SU-DHL-6 (cell line): ENCODE data around the gene ERBB2.

ENCODE experiments used
- H2AFZ ChIP-seq: fragments of 200-600 bp; sonication (generic); 2 replicates; pipeline ENCODE4 v1.6.1; 2014; ENCODE audit warnings: low read depth, mild to moderate bottlenecking, moderate library complexity, mixed read lengths, antibody characterized with exemption, low read length; ENCODE audit not compliant: severe bottlenecking
- H3F3A ChIP-seq: fragments of 200-600 bp; shearing (Covaris generic); 2 replicates; pipeline ENCODE4 v1.6.0; 2016; ENCODE audit warnings: antibody characterized with exemption, mild to moderate bottlenecking; ENCODE audit not compliant: insufficient read depth
- H3K27ac ChIP-seq: fragments of 200-600 bp; sonication (generic); 2 replicates; pipeline ENCODE4 v1.5.1; 2016; ENCODE audit warnings: low read depth, mild to moderate bottlenecking, low read length, moderate library complexity, mixed read lengths
- H3K27me3 ChIP-seq: fragments of 200-600 bp; sonication (generic), shearing (Covaris generic); 2 replicates; pipeline ENCODE4 v1.6.0; 2014; ENCODE audit warnings: mild to moderate bottlenecking, low read length
- H3K36me3 ChIP-seq: fragments of 200-600 bp; sonication (generic); 2 replicates; pipeline ENCODE4 v1.6.1; 2014; ENCODE audit warnings: mild to moderate bottlenecking, low read length, mixed read lengths
- H3K4me2 ChIP-seq: fragments of 300-600, 200-600 bp; shearing (Covaris generic), sonication (generic); 2 replicates; pipeline ENCODE4 v1.6.0; 2014; ENCODE audit warnings: low read length, low read depth, mild to moderate bottlenecking; ENCODE audit not compliant: poor library complexity, severe bottlenecking
- H3K4me3 ChIP-seq: fragments of 200-600 bp; sonication (generic); 2 replicates; pipeline ENCODE4 v1.5.1; 2014; ENCODE audit warnings: antibody characterized with exemption, low read length, mild to moderate bottlenecking, mixed read lengths; ENCODE audit not compliant: insufficient read depth, poor library complexity, severe bottlenecking
- H3K79me2 ChIP-seq: fragments of 200-600 bp; sonication (generic); 2 replicates; pipeline ENCODE4 v1.6.1; 2014; ENCODE audit warnings: mild to moderate bottlenecking, low read length, moderate library complexity; ENCODE audit not compliant: insufficient read depth
- H3K9ac ChIP-seq: fragments of 200-600 bp; sonication (generic); 2 replicates; pipeline ENCODE4 v1.7.0; 2014; ENCODE audit warnings: mild to moderate bottlenecking, low read length
- H3K9me2 ChIP-seq: fragments of 200-600 bp; sonication (generic); replicated peaks from 2 replicates; pipeline ENCODE4 v1.6.1; 2014; ENCODE audit warnings: low read length; ENCODE audit not compliant: insufficient read depth
- H3K9me3 ChIP-seq: fragments of 200-600 bp; sonication (generic); 2 replicates; pipeline ENCODE4 v1.6.1; 2014; ENCODE audit warnings: low read length, mixed read lengths; ENCODE audit not compliant: insufficient read depth
- H4K20me1 ChIP-seq: fragments of 200-600 bp; sonication (generic); 2 replicates; pipeline ENCODE4 v1.6.1; 2014; ENCODE audit warnings: low read depth, mild to moderate bottlenecking, antibody characterized with exemption, low read length, moderate library complexity, mixed read lengths
- CTCF ChIP-seq: fragments of 200-600 bp; sonication (generic); IDR thresholded peaks from one replicate; pipeline ENCODE4 v1.5.1; 2017; ENCODE audit warnings: antibody characterized with exemption, mild to moderate bottlenecking, low read length, moderate library complexity; ENCODE audit not compliant: insufficient read depth, poor library complexity, severe bottlenecking
- EZH2phosphoT487 ChIP-seq: fragments of 200-600 bp; sonication (generic), shearing (Covaris generic); conservative IDR thresholded peaks from 2 replicates; pipeline ENCODE4 v1.6.1; 2018; ENCODE audit warnings: mild to moderate bottlenecking, antibody characterized with exemption, low read length, moderate library complexity, mixed read lengths

ERBB2 gene

GRCh38 chr17:39727556-39727955, 27.7 kb downstream of the ERBB2 start:
- no peak overlapping the region for H3K4me3 ChIP-seq
- no peaks in the 10 kb centered on the region for H3K9me3 ChIP-seq
- H3K9ac ChIP-seq: no peak overlapping the region
- H3K27ac ChIP-seq: no peak overlapping the region
- H3K4me2 ChIP-seq: no peak overlapping the region
- H3K27me3 ChIP-seq: no peaks in the 10 kb centered on the region
- no peak overlapping the region for H2AFZ ChIP-seq
- H3F3A ChIP-seq: no peaks in the 10 kb centered on the region; the same call in 1 of the 2 replicates
- H4K20me1 ChIP-seq: no peaks in the 10 kb centered on the region
- no peak for TF ChIP-seq CTCF
- TF ChIP-seq EZH2phosphoT487: no peak
- H3K79me2 ChIP-seq: peaks cover 11% of the 10 kb centered on the region; the same call in 1 of the 2 replicates
- H3K36me3 ChIP-seq: no peaks in the 10 kb centered on the region
- H3K9me2 ChIP-seq: no peaks in the 10 kb centered on the region

GRCh38 chr17:39729280-39729851, 29.5 kb downstream of the ERBB2 start:
- H3K79me2 ChIP-seq: peaks cover 11% of the 10 kb centered on the region; the same call in 1 of the 2 replicates
- H3K27me3 ChIP-seq: no peaks in the 10 kb centered on the region
- H3K36me3 ChIP-seq: no peaks in the 10 kb centered on the region
- H2AFZ ChIP-seq: no peak overlapping the region
- H3K27ac ChIP-seq: no peak overlapping the region
- TF ChIP-seq CTCF: no peak
- no peak for TF ChIP-seq EZH2phosphoT487
- H4K20me1 ChIP-seq: no peaks in the 10 kb centered on the region
- peak overlapping the region; percentile 84 for H3K9ac ChIP-seq
- H3F3A ChIP-seq: no peaks in the 10 kb centered on the region; the same call in 1 of the 2 replicates
- peak overlapping the region; percentile 77 for H3K4me3 ChIP-seq
- H3K9me3 ChIP-seq: no peaks in the 10 kb centered on the region
- H3K4me2 ChIP-seq: peak overlapping the region; percentile 81
- H3K9me2 ChIP-seq: no peaks in the 10 kb centered on the region

GRCh38 chr17:39730095-39730921, 30.4 kb downstream of the ERBB2 start, which contains the start of gene MIEN1:
TSS of gene MIEN1 (minus strand) at chr17:39730532. CDS start at chr17:39730495, 37 bp downstream.
- Histone ChIP-seq H3F3A (no peaks in the 10 kb centered on the region; the same call in 1 of the 2 replicates), H3K9me3 (no peaks in the 10 kb centered on the region), H3K27me3 (no peaks in the 10 kb centered on the region), H4K20me1 (no peaks in the 10 kb centered on the region), H3K9me2 (no peaks in the 10 kb centered on the region), H3K4me2 (peak within 1 kb of the TSS; percentile 81), H3K9ac (peak within 1 kb of the TSS; percentile 84), H3K79me2 (peaks cover 11% of the 10 kb centered on the region; the same call in 1 of the 2 replicates), H3K36me3 (no peaks in the 10 kb centered on the region), H2AFZ (peak within 1 kb of the TSS; percentile 80), H3K27ac (peak within 1 kb of the TSS; percentile 57), H3K4me3 (peak within 1 kb of the TSS; percentile 77)
- TF ChIP-seq CTCF (peak; percentile 77), EZH2phosphoT487 (no peak)
